ENCODE data around the gene TFF2.

TFF2 gene

DNA sequence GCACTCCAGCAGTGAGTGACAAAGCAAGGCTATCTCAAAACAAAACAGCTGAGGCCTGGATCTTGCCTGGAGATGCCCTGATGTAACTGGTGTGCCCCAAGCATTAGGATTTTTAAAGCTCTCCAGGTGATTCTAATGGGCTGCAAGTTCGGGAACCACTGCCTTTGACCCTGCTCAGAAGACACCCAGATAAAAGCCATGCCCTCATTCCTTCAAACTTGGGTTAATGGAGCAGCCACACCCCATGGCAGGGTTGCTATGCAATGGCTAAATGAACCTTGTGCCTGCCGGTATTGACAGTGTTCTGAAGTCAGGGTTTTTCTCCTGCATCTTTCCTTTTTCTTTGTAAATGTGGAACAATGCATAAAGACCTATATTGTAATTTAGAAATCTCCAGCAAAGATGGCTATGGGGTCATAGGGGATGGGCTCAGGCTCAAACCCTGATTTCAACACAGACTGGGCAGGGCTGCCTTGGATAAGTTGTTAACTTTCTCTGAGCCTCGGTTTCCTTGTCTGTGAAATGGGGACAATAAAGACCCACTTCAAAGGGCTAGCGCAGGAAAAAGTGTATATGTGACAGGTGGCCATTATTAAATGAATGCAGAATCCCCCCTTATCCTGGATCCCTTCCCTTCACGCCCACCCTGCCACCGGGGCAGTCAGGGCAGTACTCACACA, 36.0 kb downstream of the TFF2 start:
- H3K27ac ChIP-seq = peak overlapping the region; percentile 34
- CTCF ChIA-PET = interaction anchor here (0.6 kb wide), 2 partner anchors 303 to 820 kb away, joined by 3 read pairs; no protein-coding TSS in a partner anchor
- POLR2A ChIA-PET (ENCODE audit: low non-redundant PET) = no interaction called here
- TF ChIP-seq, protein P1, sequence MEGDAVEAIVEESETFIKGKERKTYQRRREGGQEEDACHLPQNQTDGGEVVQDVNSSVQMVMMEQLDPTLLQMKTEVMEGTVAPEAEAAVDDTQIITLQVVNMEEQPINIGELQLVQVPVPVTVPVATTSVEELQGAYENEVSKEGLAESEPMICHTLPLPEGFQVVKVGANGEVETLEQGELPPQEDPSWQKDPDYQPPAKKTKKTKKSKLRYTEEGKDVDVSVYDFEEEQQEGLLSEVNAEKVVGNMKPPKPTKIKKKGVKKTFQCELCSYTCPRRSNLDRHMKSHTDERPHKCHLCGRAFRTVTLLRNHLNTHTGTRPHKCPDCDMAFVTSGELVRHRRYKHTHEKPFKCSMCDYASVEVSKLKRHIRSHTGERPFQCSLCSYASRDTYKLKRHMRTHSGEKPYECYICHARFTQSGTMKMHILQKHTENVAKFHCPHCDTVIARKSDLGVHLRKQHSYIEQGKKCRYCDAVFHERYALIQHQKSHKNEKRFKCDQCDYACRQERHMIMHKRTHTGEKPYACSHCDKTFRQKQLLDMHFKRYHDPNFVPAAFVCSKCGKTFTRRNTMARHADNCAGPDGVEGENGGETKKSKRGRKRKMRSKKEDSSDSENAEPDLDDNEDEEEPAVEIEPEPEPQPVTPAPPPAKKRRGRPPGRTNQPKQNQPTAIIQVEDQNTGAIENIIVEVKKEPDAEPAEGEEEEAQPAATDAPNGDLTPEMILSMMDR (conservative IDR thresholded peaks at IDR 0.05; ENCODE audit: low read depth) = no peak
- DNase-seq (ENCODE audit: low spot score) = no peak

DNA sequence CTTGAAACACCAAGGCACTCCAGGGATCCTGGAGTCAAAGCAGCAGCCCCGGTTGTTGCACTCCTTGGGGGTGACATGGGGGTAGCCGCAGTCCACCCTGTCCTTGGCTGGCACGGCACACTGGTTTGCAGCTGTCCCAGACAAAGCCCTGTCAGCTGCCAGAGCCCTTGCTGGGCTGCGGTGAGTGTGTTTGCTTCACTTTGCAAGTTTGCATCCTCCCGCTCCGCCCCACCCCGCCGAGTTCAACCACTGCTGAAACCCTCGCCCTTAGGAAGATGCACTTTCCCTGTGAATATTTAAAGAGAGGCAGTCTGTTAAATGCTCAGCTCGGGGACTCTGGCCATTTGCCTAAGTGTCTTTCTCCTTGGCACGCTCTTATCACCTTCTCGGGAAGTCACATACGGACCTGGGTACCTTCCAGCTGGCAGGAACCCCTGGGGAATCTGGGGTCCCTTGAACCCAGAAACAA, 37.3 kb downstream of the TFF2 start:
- POLR2A ChIA-PET (ENCODE audit: low non-redundant PET) = no interaction called here
- CTCF ChIA-PET = no interaction called here
- no peak overlapping the region for H3K27ac ChIP-seq
- TF ChIP-seq, protein P1 (conservative IDR thresholded peaks at IDR 0.05; ENCODE audit: low read depth) = no peak
- no peak for DNase-seq (ENCODE audit: low spot score)

DNA sequence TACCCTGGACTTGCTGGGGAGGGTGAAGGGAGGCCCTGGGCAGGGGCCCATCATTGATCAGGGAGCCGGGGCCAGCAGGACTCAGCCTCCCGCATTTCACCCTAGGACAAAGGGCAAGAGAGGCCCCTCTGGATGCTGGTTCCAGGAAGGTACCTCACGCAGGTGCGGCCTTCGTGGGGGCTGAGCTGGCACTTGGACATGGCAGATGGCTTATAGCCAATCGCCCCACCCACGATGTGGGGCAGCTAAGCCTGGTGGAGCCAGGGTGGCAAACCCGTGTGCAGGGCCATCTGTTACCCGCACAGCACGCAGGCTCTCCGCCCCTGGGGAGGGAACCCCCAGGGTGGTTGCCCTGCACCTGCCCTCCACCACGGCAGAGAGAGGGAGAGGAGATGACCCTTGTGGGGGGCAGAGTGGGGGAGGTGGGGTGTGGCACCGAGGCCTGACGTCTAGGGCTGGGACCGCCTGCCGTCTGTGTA, 38.1 kb downstream of the TFF2 start:
- POLR2A ChIA-PET (ENCODE audit: low non-redundant PET) = no interaction called here
- CTCF ChIA-PET = interaction anchor here (0.7 kb wide), 1 partner anchor 59 kb away, joined by 3 read pairs; no protein-coding TSS in a partner anchor
- H3K27ac ChIP-seq = no peak overlapping the region
- no peak for DNase-seq (ENCODE audit: low spot score)
- TF ChIP-seq, protein P1 (conservative IDR thresholded peaks at IDR 0.05; ENCODE audit: low read depth) = no peak

DNA sequence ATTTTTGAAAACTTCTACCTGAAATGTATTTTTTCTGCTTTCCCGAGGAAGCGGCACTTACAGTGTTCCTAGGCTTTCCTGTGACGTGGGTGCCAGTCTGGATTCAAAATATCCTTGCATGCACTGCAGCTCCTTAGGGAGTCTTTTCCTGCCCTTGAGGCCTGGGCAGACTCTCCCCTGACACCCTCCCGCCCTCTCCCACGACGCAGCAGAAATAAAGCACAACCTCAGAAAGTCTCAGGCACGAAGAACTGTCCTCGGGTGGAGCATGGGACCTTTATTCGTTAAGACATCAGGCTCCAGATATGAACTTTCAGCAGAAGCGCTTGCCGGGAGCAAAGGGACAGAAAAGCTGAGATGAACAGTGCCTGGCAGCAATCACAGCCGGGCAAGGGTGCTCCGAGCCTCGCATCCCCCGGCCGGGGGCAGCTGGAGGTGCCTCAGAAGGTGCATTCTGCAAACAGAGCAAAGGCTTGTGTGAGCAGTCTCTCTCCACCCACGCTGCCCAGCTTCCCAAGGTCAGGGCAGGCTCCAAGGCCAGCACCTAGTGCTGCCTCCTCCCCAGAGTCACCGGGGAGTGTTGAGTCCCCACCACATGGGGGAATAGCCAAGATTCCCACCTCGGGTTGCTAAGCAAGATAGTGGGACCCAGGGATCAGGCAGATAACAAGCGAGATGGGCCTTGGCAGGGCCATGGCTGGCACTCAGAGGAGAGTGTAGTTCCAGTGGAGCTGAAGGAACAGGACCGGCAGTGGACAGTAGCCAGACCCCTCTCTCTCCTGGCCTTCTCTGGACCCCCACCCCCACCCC, 38.8 kb downstream of the TFF2 start:
- DNase-seq (ENCODE audit: low spot score) = no peak
- POLR2A ChIA-PET (ENCODE audit: low non-redundant PET) = no interaction called here
- CTCF ChIA-PET = interaction anchor here (0.7 kb wide), 1 partner anchor 59 kb away, joined by 3 read pairs; no protein-coding TSS in a partner anchor
- TF ChIP-seq, protein P1 (conservative IDR thresholded peaks at IDR 0.05; ENCODE audit: low read depth) = no peak
- no peak overlapping the region for H3K27ac ChIP-seq

DNA sequence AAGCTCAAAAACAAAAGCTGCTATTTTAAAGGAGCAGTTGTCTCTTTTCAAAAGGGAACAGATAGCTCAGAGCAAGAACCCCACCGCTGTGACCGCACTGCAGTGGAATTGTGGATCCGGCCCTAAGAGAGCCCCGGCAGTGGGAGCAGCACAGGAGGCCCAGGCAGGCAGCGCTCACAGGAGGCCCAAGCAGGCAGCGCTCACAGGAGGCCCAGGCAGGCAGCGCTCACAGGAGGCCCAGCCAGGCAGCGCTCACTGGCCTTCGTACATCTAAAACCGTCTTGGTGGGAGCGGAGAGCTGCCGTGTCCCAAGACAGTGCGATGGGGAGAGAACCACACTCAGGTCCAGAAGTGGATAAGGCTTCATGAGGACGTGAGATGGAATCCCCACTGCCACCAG, 39.6 kb downstream of the TFF2 start:
- DNase-seq (ENCODE audit: low spot score) = no peak
- ChIA-PET POLR2A (ENCODE audit: low non-redundant PET) (no interaction called here), CTCF (interaction anchor here (1.2 to 2.2 kb wide), 2 partner anchors 15 to 139 kb away, joined by 3 to 8 read pairs; no protein-coding TSS in a partner anchor)
- H3K27ac ChIP-seq = no peak overlapping the region
- TF ChIP-seq, protein P1 (conservative IDR thresholded peaks at IDR 0.05; ENCODE audit: low read depth) = no peak

DNA sequence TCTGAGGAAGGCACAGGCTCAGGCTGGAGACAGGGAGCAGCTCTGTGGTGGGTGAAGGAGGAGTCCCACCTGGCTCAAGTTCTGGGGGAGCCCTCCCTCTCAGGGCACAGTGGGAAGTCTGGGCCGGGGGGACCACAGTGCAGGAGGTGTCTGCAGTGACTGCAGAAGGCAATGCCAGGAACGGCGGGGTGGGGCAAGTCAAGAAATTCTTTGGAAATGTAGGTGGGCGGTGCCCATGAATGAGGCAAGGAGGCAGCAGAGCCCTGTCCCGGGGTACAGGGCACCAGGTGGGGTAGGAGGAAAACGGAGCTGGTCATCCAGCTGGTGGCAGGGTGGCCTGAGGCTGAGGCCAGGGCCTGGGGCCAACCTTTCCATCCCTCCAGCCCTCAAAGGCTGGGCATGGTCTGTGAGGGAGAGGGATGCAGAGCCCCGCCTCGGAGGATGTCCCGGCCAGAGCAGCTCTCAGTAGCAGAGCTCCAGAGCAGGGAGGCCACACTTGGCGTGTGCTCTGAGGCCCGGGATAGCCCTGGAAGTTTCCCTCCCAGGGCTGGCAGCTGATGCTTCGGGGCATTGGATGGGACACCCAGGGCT, 40.3 kb downstream of the TFF2 start:
- no peak for DNase-seq (ENCODE audit: low spot score)
- CTCF ChIA-PET = interaction anchor here (0.6 to 2.2 kb wide), 8 partner anchors 14 to 659 kb away, joined by 3 to 8 read pairs (median 3); no protein-coding TSS in a partner anchor
- POLR2A ChIA-PET (ENCODE audit: low non-redundant PET) = no interaction called here
- TF ChIP-seq, protein P1 (conservative IDR thresholded peaks at IDR 0.05; ENCODE audit: low read depth) = no peak
- no peak overlapping the region for H3K27ac ChIP-seq

Measured in RWPE1 (cell line).